ENCODE measurements around the gene EXOC1. TPM values are rescaled to one million over a fixed set of nuclear protein-coding genes. Genes with fewer than 3 reads are reported as not detected.

Gene EXOC1
- total RNA-seq, 1 donor from 2014 or later = 102 TPM

GRCh38 chr4:55896622-55897021 lies 43.2 kb downstream of the EXOC1 start:
- Mint-ChIP-seq H3K36me3 (ENCODE audit: unreplicated experiment) (no peaks in the 10 kb centered on the region), H3K9me3 (ENCODE audit: unreplicated experiment) (no peaks in the 10 kb centered on the region), H3K27me3 (ENCODE audit: unreplicated experiment) (peaks cover 3% of the 10 kb centered on the region), H3K4me3 (ENCODE audit: unreplicated experiment) (no peak overlapping the region), H3K4me1 (ENCODE audit: low read depth, unreplicated experiment) (no peaks in the 10 kb centered on the region), H3K27ac (ENCODE audit: unreplicated experiment) (no peak overlapping the region)
- TF ChIP-seq CTCF (IDR thresholded peaks at IDR 0.05; ENCODE audit: partially characterized antibody, unreplicated experiment) = no peak
- DNase-seq = no peak

GRCh38 chr4:55902677-55903076 lies 49.2 kb downstream of the EXOC1 start:
- no peak for TF ChIP-seq CTCF (IDR thresholded peaks at IDR 0.05; ENCODE audit: partially characterized antibody, unreplicated experiment)
- DNase-seq = no peak
- Mint-ChIP-seq H3K9me3 (ENCODE audit: unreplicated experiment) (no peaks in the 10 kb centered on the region), H3K4me3 (ENCODE audit: unreplicated experiment) (no peak overlapping the region), H3K36me3 (ENCODE audit: unreplicated experiment) (no peaks in the 10 kb centered on the region), H3K27me3 (ENCODE audit: unreplicated experiment) (no peaks in the 10 kb centered on the region), H3K27ac (ENCODE audit: unreplicated experiment) (no peak overlapping the region), H3K4me1 (ENCODE audit: low read depth, unreplicated experiment) (no peaks in the 10 kb centered on the region)

GRCh38 chr4:55903577-55903976 lies 50.1 kb downstream of the EXOC1 start:
- Mint-ChIP-seq H3K27me3 (ENCODE audit: unreplicated experiment) (no peaks in the 10 kb centered on the region), H3K36me3 (ENCODE audit: unreplicated experiment) (no peaks in the 10 kb centered on the region), H3K9me3 (ENCODE audit: unreplicated experiment) (no peaks in the 10 kb centered on the region), H3K4me1 (ENCODE audit: low read depth, unreplicated experiment) (no peaks in the 10 kb centered on the region), H3K4me3 (ENCODE audit: unreplicated experiment) (no peak overlapping the region), H3K27ac (ENCODE audit: unreplicated experiment) (no peak overlapping the region)
- TF ChIP-seq CTCF (IDR thresholded peaks at IDR 0.05; ENCODE audit: partially characterized antibody, unreplicated experiment) = no peak
- DNase-seq = no peak

GRCh38 chr4:55904576-55904975 lies 51.1 kb downstream of the EXOC1 start:
- H3K27me3 Mint-ChIP-seq (ENCODE audit: unreplicated experiment) = no peaks in the 10 kb centered on the region
- no peaks in the 10 kb centered on the region for H3K4me1 Mint-ChIP-seq (ENCODE audit: low read depth, unreplicated experiment)
- no peaks in the 10 kb centered on the region for H3K36me3 Mint-ChIP-seq (ENCODE audit: unreplicated experiment)
- TF ChIP-seq CTCF (IDR thresholded peaks at IDR 0.05; ENCODE audit: partially characterized antibody, unreplicated experiment) = no peak
- no peaks in the 10 kb centered on the region for H3K9me3 Mint-ChIP-seq (ENCODE audit: unreplicated experiment)
- no peak overlapping the region for H3K27ac Mint-ChIP-seq (ENCODE audit: unreplicated experiment)
- no peak overlapping the region for H3K4me3 Mint-ChIP-seq (ENCODE audit: unreplicated experiment)
- DNase-seq = no peak

- no peak for DNase-seq
- no peaks in the 10 kb centered on the region for H3K4me1 Mint-ChIP-seq (ENCODE audit: low read depth, unreplicated experiment)
- H3K27ac Mint-ChIP-seq (ENCODE audit: unreplicated experiment) = no peak overlapping the region
- no peak for TF ChIP-seq CTCF (IDR thresholded peaks at IDR 0.05; ENCODE audit: partially characterized antibody, unreplicated experiment)
- no peaks in the 10 kb centered on the region for H3K27me3 Mint-ChIP-seq (ENCODE audit: unreplicated experiment)
- no peaks in the 10 kb centered on the region for H3K36me3 Mint-ChIP-seq (ENCODE audit: unreplicated experiment)
- H3K9me3 Mint-ChIP-seq (ENCODE audit: unreplicated experiment) = no peaks in the 10 kb centered on the region
- H3K4me3 Mint-ChIP-seq (ENCODE audit: unreplicated experiment) = no peak overlapping the region
Observed at GRCh38 chr4:55906323-55906722, 52.9 kb downstream of the EXOC1 start.

Data from glutamatergic neuron (in vitro differentiated cells).